ENCODE data around the gene FKBP4.

FKBP4 gene

GRCh38 chr12:2752676-2753371 lies 41.9 kb upstream of the FKBP4 start:
- Histone ChIP-seq H3F3A (ENCODE audit: insufficient read depth) (no peaks in the 10 kb centered on the region), H3K36me3 (ENCODE audit: low read length) (no peaks in the 10 kb centered on the region), H3K4me3 (ENCODE audit: insufficient read depth, low read length, poor library complexity, severe bottlenecking) (no peak overlapping the region), H2AFZ (ENCODE audit: low read depth, low read length, severe bottlenecking) (no peak overlapping the region), H3K4me2 (ENCODE audit: low read depth, low read length, poor library complexity, severe bottlenecking) (no peak overlapping the region), H3K79me2 (ENCODE audit: insufficient read depth, low read length) (no peaks in the 10 kb centered on the region), H3K9me3 (ENCODE audit: insufficient read depth, low read length) (no peaks in the 10 kb centered on the region), H4K20me1 (ENCODE audit: low read depth, low read length) (no peaks in the 10 kb centered on the region), H3K9me2 (replicated peaks; ENCODE audit: insufficient read depth, low read length) (no peaks in the 10 kb centered on the region), H3K9ac (ENCODE audit: low read length) (no peak overlapping the region), H3K27me3 (ENCODE audit: low read length) (no peaks in the 10 kb centered on the region; the same call in 1 of the 2 replicates), H3K27ac (ENCODE audit: low read depth, low read length) (no peak overlapping the region)
- TF ChIP-seq CTCF (IDR thresholded peaks at IDR 0.05; ENCODE audit: insufficient read depth, low read length, poor library complexity, severe bottlenecking): no peak
- no peak for TF ChIP-seq EZH2phosphoT487 (conservative IDR thresholded peaks at IDR 0.05; ENCODE audit: low read length)

DNA sequence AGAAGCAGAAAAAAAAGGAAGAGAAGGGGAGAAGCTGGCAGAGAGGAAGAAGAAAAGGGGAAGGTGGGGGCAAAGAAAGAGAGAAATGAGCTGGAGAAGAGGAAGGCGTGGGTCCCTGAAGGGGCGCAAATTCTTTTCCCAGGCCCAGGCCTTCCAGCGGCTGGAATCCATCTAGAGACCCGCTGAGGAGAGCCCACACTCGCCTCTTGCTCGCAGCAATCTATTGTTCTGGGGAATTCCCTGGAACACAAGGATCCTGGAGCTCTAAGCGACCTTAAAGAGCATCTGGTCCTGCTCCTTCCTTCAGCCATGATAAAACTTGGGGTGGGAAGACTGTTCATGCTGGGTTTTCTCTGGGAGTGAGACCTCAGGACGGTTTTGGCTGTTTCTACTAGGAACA lies 41.2 kb upstream of the FKBP4 start:
- Histone ChIP-seq H3K36me3 (ENCODE audit: low read length) (no peaks in the 10 kb centered on the region), H4K20me1 (ENCODE audit: low read depth, low read length) (no peaks in the 10 kb centered on the region), H3K9me2 (replicated peaks; ENCODE audit: insufficient read depth, low read length) (no peaks in the 10 kb centered on the region), H3K9ac (ENCODE audit: low read length) (no peak overlapping the region), H3K27ac (ENCODE audit: low read depth, low read length) (no peak overlapping the region), H3K27me3 (ENCODE audit: low read length) (no peaks in the 10 kb centered on the region; the same call in 1 of the 2 replicates), H2AFZ (ENCODE audit: low read depth, low read length, severe bottlenecking) (no peak overlapping the region), H3K4me3 (ENCODE audit: insufficient read depth, low read length, poor library complexity, severe bottlenecking) (no peak overlapping the region), H3K79me2 (ENCODE audit: insufficient read depth, low read length) (no peaks in the 10 kb centered on the region), H3K4me2 (ENCODE audit: low read depth, low read length, poor library complexity, severe bottlenecking) (no peak overlapping the region), H3F3A (ENCODE audit: insufficient read depth) (no peaks in the 10 kb centered on the region), H3K9me3 (ENCODE audit: insufficient read depth, low read length) (no peaks in the 10 kb centered on the region)
- TF ChIP-seq EZH2phosphoT487 (conservative IDR thresholded peaks at IDR 0.05; ENCODE audit: low read length): no peak
- no peak for TF ChIP-seq CTCF (IDR thresholded peaks at IDR 0.05; ENCODE audit: insufficient read depth, low read length, poor library complexity, severe bottlenecking)

- H2AFZ ChIP-seq (ENCODE audit: low read depth, low read length, severe bottlenecking): no peak overlapping the region
- no peaks in the 10 kb centered on the region for H4K20me1 ChIP-seq (ENCODE audit: low read depth, low read length)
- no peak overlapping the region for H3K4me2 ChIP-seq (ENCODE audit: low read depth, low read length, poor library complexity, severe bottlenecking)
- H3K36me3 ChIP-seq (ENCODE audit: low read length): no peaks in the 10 kb centered on the region
- H3K27ac ChIP-seq (ENCODE audit: low read depth, low read length): no peak overlapping the region
- no peaks in the 10 kb centered on the region for H3K9me3 ChIP-seq (ENCODE audit: insufficient read depth, low read length)
- H3F3A ChIP-seq (ENCODE audit: insufficient read depth): no peaks in the 10 kb centered on the region
- H3K9ac ChIP-seq (ENCODE audit: low read length): no peak overlapping the region
- H3K9me2 ChIP-seq (replicated peaks; ENCODE audit: insufficient read depth, low read length): no peaks in the 10 kb centered on the region
- H3K27me3 ChIP-seq (ENCODE audit: low read length): no peaks in the 10 kb centered on the region; the same call in 1 of the 2 replicates
- H3K4me3 ChIP-seq (ENCODE audit: insufficient read depth, low read length, poor library complexity, severe bottlenecking): no peak overlapping the region
- no peaks in the 10 kb centered on the region for H3K79me2 ChIP-seq (ENCODE audit: insufficient read depth, low read length)
- TF ChIP-seq CTCF (IDR thresholded peaks at IDR 0.05; ENCODE audit: insufficient read depth, low read length, poor library complexity, severe bottlenecking) (no peak), EZH2phosphoT487 (conservative IDR thresholded peaks at IDR 0.05; ENCODE audit: low read length) (no peak)
Measured at GRCh38 chr12:2754208-2754607, 40.6 kb upstream of the FKBP4 start.
